Daoy (cell line): Measurements from ENCODE around the gene NCS1. TPM values are rescaled to one million over a fixed set of nuclear protein-coding genes. Genes with fewer than 3 reads are reported as not detected.

Experiments
- DNase-seq: peaks from one replicate; pipeline ENCODE4 v3.0.0-alpha.2; 2015; ENCODE audit warnings: low read depth
- total RNA-seq: library from RNA; depleted of rRNA; stranded (reverse); fragments of >200 nt; shearing (Covaris generic); gene quantifications from 2 replicates; pipeline ENCODE4 v1.2.3, GENCODE V29; 2014; rRNA removed

Gene NCS1
- total RNA-seq = 40.7 and 49.6 TPM in 2 replicates

DNA sequence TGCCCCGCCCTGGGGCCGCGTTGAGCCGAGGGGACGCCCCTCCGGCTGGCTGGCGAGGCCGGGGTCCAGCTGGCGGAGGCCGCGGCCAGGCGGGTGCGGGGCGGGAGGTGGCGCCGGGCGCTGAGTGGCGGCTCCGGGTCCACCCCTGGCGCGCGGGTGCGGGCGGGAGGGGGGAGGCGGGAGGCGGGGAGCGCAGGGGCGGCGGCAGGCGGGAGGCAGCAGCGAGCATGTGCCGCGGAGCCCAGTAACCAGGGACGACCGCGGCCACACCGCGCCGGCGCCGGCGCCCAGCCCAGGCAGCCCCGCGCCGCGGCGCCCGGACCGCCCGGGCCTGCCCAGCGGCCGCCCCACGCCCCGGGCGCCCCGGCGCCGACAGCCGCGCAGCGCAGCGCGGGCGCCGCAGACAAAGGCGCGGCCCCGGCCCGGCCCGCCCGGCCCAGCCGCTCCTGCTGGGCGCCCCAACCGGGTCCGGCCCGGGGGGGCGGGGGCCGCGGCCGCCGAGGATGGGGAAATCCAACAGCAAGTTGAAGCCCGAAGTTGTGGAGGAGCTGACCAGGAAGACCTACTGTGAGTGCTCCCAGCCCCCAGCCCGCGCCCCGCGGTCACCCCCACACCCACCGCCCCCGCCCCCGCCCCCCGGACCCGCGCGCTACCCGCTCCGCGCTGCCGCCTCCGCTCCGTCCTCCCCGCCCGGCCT is at the start of gene NCS1:
NCS1 (plus strand) TSS at position 244 of the 697 bp plus-strand sequence; CDS start at position 504, 260 bp downstream.
- peak; percentile 89 for DNase-seq

DNA sequence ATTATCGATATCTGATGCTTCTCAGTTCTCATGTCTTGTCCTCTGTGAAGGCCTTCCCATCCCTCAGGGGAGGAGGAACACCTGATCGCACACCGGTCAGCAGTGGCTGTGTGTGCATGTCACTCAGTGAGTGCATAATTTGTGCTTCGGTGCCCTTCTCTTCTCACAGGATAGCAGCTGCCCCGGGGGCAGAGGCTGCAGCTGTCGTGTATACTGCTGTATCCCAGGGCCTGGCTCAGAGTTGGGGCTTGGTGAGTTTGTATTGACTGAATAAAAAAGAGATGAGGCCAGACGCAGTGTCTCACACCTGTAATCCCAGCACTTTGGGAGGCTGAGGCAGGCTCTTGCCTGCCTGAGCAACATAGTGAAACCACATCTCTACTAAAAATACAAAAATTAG is 49.7 kb upstream of the NCS1 start:
- no peak for DNase-seq

DNA sequence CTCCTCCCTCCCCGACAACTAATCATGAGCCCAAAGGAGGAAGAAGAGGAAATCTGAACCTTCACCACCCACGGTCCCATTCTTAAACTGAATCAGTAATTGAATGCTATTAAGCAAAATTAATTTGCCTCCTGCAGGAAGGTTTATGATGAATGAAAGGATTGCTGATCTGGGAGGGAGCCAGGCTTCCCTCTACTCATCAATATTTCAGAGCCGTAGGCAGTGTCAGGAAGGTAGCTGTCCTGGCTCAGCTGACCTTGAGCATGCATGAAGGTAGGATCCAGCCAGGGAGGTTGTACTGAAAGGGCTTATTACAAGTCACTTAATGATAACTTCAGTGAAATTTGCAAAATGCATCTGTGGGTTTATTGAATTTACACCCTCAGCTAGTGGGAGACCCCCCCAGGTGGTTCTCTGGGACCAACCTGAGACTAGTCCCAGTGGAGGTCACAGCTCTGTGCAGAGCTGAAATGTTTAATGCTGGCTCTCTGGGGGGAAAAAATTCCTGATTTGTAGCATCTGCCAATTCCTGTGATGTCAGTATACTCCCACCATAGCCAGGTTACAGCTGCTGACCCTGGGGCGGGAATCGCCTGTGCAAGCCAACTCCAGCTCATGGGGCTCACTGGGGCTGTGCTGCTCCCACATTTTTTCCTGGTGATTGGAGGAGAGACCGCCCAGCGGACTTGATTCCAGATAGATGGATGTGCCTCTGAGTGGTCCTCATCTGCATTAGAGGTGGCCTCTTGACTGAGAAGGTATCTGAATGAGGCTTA is 47.9 kb upstream of the NCS1 start:
- no peak for DNase-seq

- no peak for DNase-seq
Observed at GRCh38 chr9:130126721-130127433, 45.3 kb upstream of the NCS1 start.

DNA sequence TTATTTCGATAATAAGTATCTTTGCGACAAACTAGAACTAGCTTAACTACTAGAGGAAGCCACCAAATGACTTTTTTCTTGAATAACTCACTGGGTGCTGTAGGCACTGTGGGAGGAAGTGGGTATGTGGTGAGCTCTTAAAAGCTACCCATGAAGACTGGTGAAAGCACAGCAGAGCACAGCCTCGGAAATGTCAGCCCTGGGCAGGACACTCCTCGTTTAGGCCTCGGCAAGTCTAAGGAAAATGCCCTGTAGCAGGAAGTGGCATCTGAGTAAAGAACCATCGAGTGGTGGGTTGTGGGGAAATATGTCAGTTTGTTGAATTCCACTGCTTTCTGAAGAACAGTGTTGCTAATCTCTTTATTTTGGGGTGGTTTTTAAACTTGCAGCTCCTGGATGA is 44.0 kb upstream of the NCS1 start:
- peak; percentile 72 for DNase-seq

- DNase-seq = peak; percentile 94
Observed at GRCh38 chr9:130128733-130129431, 43.3 kb upstream of the NCS1 start.

DNA sequence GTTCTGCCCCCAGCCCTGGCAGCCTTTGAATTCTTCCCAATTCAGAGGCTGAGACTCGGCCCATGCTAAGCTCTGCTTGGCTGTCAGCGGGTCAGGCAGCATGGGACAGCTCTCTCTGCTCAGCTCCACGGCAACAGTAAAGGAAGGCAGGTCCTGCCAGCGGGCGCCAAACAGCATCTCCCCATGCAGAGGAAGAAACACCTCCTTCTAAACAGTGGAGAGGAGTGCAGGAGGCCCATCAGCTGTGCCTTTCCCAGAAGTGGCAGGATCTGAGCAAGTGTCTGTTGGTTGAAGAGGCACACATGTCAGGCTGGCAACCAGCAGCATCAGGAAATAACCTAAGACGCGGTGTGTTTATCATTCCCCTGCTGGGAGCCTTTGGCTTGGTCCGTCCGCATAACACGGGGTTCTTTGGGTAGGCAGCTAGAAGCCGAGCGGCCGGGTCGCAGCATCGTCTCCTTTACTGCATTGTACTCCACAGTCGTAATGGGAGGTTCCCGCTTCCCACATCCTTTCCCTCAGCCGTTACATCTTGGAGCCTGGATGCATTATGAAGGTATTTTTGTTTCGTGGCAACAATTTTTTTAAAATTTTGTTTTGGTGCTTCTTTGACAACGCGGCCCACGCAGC is 42.7 kb upstream of the NCS1 start:
- DNase-seq = no peak

- DNase-seq = no peak
Observed at GRCh38 chr9:130132746-130133145, 39.5 kb upstream of the NCS1 start.

GRCh38 chr9:130137081-130137640 is 35.0 kb upstream of the NCS1 start:
- no peak for DNase-seq

GRCh38 chr9:130137641-130138081 is 34.5 kb upstream of the NCS1 start:
- no peak for DNase-seq

GRCh38 chr9:130138171-130138653 is 34.0 kb upstream of the NCS1 start:
- peak; percentile 94 for DNase-seq

- DNase-seq = peak; percentile 97
Observed at GRCh38 chr9:130138791-130139190, 33.4 kb upstream of the NCS1 start.

- DNase-seq = no peak
Observed at GRCh38 chr9:130139251-130139650, 33.0 kb upstream of the NCS1 start.

DNA sequence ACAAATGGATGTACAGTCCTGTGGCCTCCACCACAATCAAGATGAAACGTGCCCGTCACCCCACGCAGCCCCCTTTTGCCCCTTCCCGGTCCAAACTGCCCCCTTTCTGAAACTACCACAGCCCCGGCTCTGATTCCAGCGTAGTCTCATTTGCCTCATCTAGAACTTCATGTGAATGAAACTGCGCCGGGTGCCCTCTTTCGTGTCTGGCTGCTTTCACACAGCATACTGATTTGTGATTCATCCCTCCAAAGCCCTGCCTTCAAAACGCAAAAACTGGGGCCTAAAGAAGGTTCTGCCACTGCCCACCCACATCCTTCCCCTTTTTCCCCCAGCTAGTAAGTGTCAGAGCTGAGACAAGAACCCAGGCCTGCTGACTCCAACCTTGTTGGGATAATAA is 31.5 kb upstream of the NCS1 start:
- DNase-seq = no peak

DNA sequence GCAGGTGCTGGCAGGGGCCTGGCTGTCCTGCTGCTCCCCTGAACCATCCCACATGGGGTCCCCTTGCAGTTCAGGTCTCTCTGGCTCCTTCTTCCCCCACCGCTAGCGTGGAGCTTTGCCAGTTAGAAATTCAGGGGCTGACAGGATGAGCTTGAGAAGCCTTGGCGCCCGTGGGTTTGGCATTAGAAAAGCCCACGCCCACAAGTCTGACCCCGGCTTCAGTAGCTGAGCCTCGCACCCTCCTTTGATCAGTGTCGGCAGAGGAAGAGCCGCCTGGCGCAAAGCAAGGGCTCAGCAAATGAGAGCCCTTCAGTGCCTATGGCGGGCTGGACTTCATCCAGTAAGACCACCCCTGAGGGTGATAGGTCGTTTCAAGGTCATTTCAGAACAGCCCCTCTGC is 30.1 kb upstream of the NCS1 start:
- no peak for DNase-seq

DNA sequence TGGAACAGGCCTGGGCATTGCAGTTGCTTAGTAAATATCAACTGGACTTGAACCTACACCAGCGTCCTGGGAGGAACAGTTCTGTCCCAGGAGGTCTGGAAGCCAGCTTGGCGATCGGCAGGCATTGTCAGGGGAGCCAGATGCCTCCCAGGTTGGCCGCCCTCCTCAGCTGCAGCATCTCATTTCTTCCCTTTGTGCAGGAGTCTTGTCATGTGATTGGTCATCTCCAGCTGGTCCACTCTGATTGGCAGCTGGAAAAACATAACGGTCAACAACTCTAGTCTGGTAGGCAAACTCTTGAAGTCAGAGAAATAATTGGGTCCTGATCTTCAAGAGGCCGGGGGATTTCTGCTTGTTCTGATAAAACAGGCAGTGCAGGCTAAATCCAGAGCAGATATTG is 29.6 kb upstream of the NCS1 start:
- no peak for DNase-seq

GRCh38 chr9:130143279-130143893 is 28.8 kb upstream of the NCS1 start:
- DNase-seq = peak; percentile 58

- DNase-seq = peak; percentile 58
Observed at GRCh38 chr9:130143958-130144366, 28.2 kb upstream of the NCS1 start.

- DNase-seq = no peak
Observed at GRCh38 chr9:130144703-130145102, 27.5 kb upstream of the NCS1 start.

DNA sequence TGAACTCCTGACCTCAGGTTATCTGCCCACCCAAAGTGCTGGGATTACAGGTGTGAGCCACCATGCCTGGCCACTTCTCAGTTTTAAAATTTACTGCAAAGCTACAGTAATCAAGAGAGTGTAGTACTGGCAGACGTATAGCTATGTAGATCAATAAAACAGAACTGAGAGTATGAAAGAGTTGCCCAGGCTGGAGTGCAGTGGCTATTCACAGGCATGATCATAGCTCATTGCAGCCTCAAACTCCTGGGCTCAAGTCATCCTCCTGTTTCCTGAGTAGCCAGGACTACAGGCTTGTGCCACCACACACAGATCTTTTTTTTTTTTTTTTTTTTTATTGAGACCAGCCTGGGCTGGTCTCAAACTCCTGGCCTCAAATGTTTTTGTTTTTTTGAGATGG is 26.5 kb upstream of the NCS1 start:
- no peak for DNase-seq
